ENCODE data around the gene PLXDC1.

DNA sequence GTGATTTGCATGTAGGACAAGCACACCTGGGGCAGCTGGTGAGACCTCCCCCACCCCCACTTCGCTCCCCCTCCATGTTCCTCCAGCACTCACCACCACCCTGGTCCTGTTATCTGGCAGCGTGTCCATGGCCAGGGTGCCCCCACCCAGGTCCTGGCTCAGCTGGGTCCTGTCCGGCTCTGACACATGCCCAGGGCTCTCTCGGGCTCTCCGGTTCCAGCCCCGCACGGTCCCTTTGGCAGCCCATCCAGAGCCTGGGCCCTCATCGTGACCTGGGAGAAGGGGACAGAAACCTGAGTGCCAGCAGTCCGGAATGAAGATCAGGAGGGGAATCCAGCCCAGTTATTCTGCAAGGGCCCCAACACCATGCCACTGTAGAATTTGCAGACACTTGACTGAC, 11.9 kb downstream of the PLXDC1 start:
- TF ChIP-seq, protein P1, sequence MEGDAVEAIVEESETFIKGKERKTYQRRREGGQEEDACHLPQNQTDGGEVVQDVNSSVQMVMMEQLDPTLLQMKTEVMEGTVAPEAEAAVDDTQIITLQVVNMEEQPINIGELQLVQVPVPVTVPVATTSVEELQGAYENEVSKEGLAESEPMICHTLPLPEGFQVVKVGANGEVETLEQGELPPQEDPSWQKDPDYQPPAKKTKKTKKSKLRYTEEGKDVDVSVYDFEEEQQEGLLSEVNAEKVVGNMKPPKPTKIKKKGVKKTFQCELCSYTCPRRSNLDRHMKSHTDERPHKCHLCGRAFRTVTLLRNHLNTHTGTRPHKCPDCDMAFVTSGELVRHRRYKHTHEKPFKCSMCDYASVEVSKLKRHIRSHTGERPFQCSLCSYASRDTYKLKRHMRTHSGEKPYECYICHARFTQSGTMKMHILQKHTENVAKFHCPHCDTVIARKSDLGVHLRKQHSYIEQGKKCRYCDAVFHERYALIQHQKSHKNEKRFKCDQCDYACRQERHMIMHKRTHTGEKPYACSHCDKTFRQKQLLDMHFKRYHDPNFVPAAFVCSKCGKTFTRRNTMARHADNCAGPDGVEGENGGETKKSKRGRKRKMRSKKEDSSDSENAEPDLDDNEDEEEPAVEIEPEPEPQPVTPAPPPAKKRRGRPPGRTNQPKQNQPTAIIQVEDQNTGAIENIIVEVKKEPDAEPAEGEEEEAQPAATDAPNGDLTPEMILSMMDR (IDR thresholded peaks at IDR 0.05), result no peak
- no peak for TF ChIP-seq POLR2A (IDR thresholded peaks at IDR 0.05)

Data from body of pancreas (tissue), 4 donors.